Measurements from ENCODE around the gene EMSY.

Gene EMSY

DNA sequence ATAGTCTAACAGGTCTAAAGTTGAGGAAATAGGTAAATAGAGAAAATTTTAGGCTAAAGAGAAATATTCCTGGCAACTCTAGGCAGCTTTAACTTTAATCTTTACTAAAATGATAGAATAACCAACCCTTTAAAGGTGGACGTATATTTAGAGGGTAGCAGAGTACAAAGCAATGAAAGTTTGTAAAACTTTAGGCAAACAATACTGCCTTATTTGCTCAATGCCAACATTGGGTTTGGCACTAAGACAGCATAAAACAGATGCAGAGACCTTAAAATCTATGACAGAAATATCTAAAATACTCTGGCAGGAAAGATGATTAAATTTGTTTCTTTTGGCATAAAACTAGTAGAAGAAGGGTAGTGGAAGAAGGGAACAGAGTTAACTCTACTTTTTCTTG lies 70.7 kb downstream of the EMSY start:
- TF ChIP-seq, protein P1, sequence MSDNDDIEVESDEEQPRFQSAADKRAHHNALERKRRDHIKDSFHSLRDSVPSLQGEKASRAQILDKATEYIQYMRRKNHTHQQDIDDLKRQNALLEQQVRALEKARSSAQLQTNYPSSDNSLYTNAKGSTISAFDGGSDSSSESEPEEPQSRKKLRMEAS (IDR thresholded peaks at IDR 0.05; ENCODE audit: low read depth, low read length): no peak
- TF ChIP-seq, protein P2, sequence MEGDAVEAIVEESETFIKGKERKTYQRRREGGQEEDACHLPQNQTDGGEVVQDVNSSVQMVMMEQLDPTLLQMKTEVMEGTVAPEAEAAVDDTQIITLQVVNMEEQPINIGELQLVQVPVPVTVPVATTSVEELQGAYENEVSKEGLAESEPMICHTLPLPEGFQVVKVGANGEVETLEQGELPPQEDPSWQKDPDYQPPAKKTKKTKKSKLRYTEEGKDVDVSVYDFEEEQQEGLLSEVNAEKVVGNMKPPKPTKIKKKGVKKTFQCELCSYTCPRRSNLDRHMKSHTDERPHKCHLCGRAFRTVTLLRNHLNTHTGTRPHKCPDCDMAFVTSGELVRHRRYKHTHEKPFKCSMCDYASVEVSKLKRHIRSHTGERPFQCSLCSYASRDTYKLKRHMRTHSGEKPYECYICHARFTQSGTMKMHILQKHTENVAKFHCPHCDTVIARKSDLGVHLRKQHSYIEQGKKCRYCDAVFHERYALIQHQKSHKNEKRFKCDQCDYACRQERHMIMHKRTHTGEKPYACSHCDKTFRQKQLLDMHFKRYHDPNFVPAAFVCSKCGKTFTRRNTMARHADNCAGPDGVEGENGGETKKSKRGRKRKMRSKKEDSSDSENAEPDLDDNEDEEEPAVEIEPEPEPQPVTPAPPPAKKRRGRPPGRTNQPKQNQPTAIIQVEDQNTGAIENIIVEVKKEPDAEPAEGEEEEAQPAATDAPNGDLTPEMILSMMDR (IDR thresholded peaks at IDR 0.05; ENCODE audit: low read depth, low read length): no peak
- TF ChIP-seq MYC (IDR thresholded peaks at IDR 0.05; ENCODE audit: low read depth, low read length) (no peak), POLR2A (IDR thresholded peaks at IDR 0.05; ENCODE audit: extremely low read depth, insufficient read length) (no peak)
- no peak overlapping the region for H3K4me3 ChIP-seq (ENCODE audit: low read depth, low read length)
- DNase-seq (ENCODE audit: low read depth): no peak

DNA sequence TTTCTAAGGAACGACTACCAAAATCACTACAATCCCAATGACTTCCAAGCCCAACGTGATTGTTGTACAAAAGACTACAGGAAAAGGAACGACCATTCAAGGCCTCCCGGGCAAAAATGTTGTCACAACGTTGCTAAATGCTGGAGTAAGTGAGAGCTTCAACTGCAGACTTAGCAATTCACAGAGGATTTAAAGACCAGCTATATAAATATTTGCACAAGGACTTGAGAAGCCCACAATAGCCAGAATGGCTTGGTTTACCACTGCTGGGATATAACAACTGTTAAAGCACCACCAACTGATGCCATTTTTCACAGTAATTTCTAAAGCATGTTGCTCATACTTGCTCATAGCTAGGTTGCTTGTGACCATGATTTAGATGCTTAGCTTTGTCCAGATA lies 78.3 kb downstream of the EMSY start:
- no peak for DNase-seq (ENCODE audit: low read depth)
- H3K4me3 ChIP-seq (ENCODE audit: low read depth, low read length): no peak overlapping the region

DNA sequence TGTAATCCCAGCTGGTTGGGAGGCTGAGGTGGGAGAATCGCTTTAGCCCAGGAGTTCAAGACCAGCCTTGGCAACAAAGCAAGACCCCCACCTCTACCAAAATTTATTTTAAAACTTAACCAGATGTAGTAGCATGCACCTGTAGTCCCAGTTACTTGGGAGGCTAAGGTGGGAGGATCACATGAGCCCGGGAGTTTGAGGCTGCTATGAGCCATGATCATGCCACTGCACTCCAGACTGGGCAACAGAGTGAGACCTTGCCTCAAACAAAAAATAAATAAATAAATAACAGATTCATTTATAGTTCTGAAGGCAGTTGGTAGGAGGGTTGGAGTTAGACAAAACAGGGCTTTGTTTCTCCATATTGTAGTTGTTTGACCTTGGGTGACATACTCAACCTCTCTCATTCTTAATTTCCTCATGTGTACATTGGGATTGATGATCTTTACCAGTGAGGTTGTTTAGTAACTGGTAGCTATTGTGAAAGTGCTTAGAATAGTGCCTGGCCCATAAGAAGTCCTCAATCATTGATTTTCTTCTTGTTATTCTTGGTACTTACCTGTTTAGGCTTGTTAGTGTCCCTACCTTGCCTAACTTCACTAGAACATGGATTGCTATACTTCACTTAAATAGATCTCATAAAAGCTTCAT lies 79.1 kb downstream of the EMSY start:
- TF ChIP-seq, protein P2 (IDR thresholded peaks at IDR 0.05; ENCODE audit: low read depth, low read length): no peak
- TF ChIP-seq, protein P1 (IDR thresholded peaks at IDR 0.05; ENCODE audit: low read depth, low read length): no peak
- no peak for TF ChIP-seq POLR2A (IDR thresholded peaks at IDR 0.05; ENCODE audit: extremely low read depth, insufficient read length)
- no peak for TF ChIP-seq MYC (IDR thresholded peaks at IDR 0.05; ENCODE audit: low read depth, low read length)
- no peak overlapping the region for H3K4me3 ChIP-seq (ENCODE audit: low read depth, low read length)
- DNase-seq (ENCODE audit: low read depth): no peak

More for the DNA sequence above, 78.3 kb downstream of the EMSY start:
- TF ChIP-seq, protein P2 (IDR thresholded peaks at IDR 0.05; ENCODE audit: low read depth, low read length): no peak
- no peak for TF ChIP-seq POLR2A (IDR thresholded peaks at IDR 0.05; ENCODE audit: extremely low read depth, insufficient read length)

DNA sequence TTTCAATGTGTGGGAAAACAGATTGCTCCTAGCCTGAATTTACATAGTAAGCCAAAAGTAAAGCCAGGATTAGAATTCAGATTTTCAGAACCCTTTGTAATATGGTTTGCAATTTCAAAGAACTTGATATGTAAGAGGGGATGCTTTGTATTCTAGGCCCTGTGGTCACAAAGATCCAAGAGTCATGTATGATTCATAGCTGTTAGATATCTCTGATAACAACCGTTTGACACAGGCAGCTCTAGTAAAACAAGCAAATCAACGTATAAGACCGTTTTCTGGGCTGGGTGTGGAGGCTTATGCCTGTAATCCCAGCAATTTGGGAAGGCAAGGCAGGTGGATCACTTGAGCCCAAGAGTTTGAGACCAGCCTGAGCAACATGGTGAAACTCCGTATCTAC lies 79.6 kb downstream of the EMSY start:
- H3K4me3 ChIP-seq (ENCODE audit: low read depth, low read length): no peak overlapping the region
- no peak for DNase-seq (ENCODE audit: low read depth)
- no peak for TF ChIP-seq POLR2A (IDR thresholded peaks at IDR 0.05; ENCODE audit: extremely low read depth, insufficient read length)
- TF ChIP-seq, protein P1 (IDR thresholded peaks at IDR 0.05; ENCODE audit: low read depth, low read length): no peak
- TF ChIP-seq, protein P2 (IDR thresholded peaks at IDR 0.05; ENCODE audit: low read depth, low read length): no peak
- no peak for TF ChIP-seq MYC (IDR thresholded peaks at IDR 0.05; ENCODE audit: low read depth, low read length)

DNA sequence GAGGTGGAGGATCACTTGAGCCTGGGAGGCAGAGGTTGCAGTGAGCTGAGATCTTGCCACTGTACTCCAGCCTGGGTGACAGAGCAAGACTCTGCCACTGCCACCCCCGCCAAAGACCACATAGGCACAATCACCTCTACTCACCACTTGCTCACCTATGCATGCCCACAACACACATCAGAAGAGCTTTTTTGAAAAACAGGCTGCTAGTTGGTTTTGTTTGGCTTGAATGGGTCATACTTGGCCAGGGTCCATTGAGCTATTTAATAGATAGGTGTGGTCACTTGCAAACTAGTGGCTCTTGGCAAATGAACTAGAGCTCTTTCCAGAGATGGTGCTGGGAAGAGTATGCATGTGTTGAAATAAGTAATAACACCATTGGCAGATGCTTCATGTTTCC lies 80.1 kb downstream of the EMSY start:
- H3K4me3 ChIP-seq (ENCODE audit: low read depth, low read length): no peak overlapping the region
- TF ChIP-seq MYC (IDR thresholded peaks at IDR 0.05; ENCODE audit: low read depth, low read length) (no peak), POLR2A (IDR thresholded peaks at IDR 0.05; ENCODE audit: extremely low read depth, insufficient read length) (no peak)
- TF ChIP-seq, protein P1 (IDR thresholded peaks at IDR 0.05; ENCODE audit: low read depth, low read length): no peak
- TF ChIP-seq, protein P2 (IDR thresholded peaks at IDR 0.05; ENCODE audit: low read depth, low read length): no peak
- no peak for DNase-seq (ENCODE audit: low read depth)

DNA sequence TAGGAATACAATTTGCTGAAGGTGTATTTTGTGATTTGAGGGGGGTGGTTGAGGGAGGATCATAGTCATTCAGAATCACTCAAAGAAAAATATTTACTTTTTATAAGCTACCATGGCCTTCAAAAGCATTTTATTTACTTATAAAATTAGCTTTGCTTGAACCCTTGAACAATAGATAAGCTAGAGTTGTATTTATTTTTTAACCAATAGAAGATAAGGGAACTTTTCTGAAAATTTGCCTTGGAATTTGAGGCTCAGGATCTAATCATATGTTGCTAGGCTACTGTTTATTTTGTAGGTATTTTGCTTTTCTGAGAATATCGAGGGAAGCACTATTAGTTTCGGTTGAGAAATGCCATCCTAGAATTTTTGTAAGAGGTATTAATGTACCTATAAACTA lies 82.1 kb downstream of the EMSY start:
- no peak overlapping the region for H3K4me3 ChIP-seq (ENCODE audit: low read depth, low read length)
- no peak for DNase-seq (ENCODE audit: low read depth)
- no peak for TF ChIP-seq POLR2A (IDR thresholded peaks at IDR 0.05; ENCODE audit: extremely low read depth, insufficient read length)
- TF ChIP-seq, protein P2 (IDR thresholded peaks at IDR 0.05; ENCODE audit: low read depth, low read length): no peak
- TF ChIP-seq, protein P1 (IDR thresholded peaks at IDR 0.05; ENCODE audit: low read depth, low read length): no peak
- TF ChIP-seq MYC (IDR thresholded peaks at IDR 0.05; ENCODE audit: low read depth, low read length): no peak
